Measurements from ENCODE around the gene ABTB1.

DNA sequence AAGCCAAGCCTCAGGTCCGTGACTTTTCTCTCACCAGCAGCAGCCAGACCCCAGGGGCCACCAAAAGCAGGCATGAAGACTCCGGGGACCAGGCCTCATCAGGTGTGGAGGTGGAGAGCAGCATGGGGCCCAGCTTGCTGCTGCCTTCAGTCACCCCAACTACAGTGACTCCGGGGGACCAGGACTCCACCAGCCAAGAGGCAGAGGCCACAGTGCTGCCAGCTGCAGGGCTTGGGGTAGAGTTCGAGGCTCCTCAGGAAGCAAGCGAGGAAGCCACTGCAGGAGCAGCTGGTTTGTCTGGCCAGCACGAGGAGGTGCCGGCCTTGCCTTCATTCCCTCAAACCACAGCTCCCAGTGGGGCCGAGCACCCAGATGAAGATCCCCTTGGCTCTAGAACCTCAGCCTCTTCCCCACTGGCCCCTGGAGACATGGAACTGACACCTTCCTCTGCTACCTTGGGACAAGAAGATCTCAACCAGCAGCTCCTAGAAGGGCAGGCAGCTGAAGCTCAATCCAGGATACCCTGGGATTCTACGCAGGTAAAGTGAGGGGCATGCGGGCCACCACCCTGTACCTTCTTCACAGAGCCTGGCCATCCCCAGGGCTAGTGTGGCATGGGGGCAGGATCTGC is 12.0 kb upstream of the ABTB1 start:
- no peak for TF ChIP-seq EZH2phosphoT487 (IDR thresholded peaks at IDR 0.05; ENCODE audit: borderline replicate concordance, low read depth)
- TF ChIP-seq FOSL2 (IDR thresholded peaks at IDR 0.05; ENCODE audit: borderline replicate concordance, low read depth): no peak
- TF ChIP-seq MXI1 (IDR thresholded peaks at IDR 0.05; ENCODE audit: low read depth, low read length): no peak
- TF ChIP-seq, protein P1, sequence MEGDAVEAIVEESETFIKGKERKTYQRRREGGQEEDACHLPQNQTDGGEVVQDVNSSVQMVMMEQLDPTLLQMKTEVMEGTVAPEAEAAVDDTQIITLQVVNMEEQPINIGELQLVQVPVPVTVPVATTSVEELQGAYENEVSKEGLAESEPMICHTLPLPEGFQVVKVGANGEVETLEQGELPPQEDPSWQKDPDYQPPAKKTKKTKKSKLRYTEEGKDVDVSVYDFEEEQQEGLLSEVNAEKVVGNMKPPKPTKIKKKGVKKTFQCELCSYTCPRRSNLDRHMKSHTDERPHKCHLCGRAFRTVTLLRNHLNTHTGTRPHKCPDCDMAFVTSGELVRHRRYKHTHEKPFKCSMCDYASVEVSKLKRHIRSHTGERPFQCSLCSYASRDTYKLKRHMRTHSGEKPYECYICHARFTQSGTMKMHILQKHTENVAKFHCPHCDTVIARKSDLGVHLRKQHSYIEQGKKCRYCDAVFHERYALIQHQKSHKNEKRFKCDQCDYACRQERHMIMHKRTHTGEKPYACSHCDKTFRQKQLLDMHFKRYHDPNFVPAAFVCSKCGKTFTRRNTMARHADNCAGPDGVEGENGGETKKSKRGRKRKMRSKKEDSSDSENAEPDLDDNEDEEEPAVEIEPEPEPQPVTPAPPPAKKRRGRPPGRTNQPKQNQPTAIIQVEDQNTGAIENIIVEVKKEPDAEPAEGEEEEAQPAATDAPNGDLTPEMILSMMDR (IDR thresholded peaks at IDR 0.05): no peak
- TF ChIP-seq, protein P2, sequence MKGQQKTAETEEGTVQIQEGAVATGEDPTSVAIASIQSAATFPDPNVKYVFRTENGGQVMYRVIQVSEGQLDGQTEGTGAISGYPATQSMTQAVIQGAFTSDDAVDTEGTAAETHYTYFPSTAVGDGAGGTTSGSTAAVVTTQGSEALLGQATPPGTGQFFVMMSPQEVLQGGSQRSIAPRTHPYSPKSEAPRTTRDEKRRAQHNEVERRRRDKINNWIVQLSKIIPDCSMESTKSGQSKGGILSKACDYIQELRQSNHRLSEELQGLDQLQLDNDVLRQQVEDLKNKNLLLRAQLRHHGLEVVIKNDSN (IDR thresholded peaks at IDR 0.05; ENCODE audit: borderline replicate concordance, low read depth): no peak
- no peak for TF ChIP-seq POLR2AphosphoS5 (IDR thresholded peaks at IDR 0.05; ENCODE audit: low read depth, low read length)
- TF ChIP-seq CHD2 (IDR thresholded peaks at IDR 0.05; ENCODE audit: low read length, partially characterized antibody): no peak
- no peak for TF ChIP-seq NRF1 (IDR thresholded peaks at IDR 0.05; ENCODE audit: low read depth, low read length)
